Neuronal stem cell (in vitro differentiated cells): ENCODE results near the gene FCHSD2.

Source experiments
- DNase-seq: peaks from one replicate; pipeline ENCODE4 v3.0.0-alpha.2; 2013; ENCODE audit warnings: low spot score
- H2AFZ ChIP-seq: one replicate; pipeline ENCODE4 v1.6.1; 2013; ENCODE audit warnings: mild to moderate bottlenecking, low read length, inconsistent platforms
- H2AK5ac ChIP-seq: 2 replicates; pipeline ENCODE4 v1.6.1; 2013; ENCODE audit warnings: low read depth, mild to moderate bottlenecking, inconsistent platforms, low read length, moderate library complexity, mixed read lengths
- H2BK120ac ChIP-seq: 2 replicates; pipeline ENCODE4 v1.6.1; 2013; ENCODE audit warnings: low read depth, mild to moderate bottlenecking, inconsistent platforms, low read length, moderate library complexity, mixed read lengths
- H2BK12ac ChIP-seq: one replicate; pipeline ENCODE4 v1.6.1; 2013; ENCODE audit warnings: low read length, inconsistent platforms
- H2BK15ac ChIP-seq: 2 replicates; pipeline ENCODE4 v1.6.1; 2013; ENCODE audit warnings: mild to moderate bottlenecking, low read length, inconsistent platforms, mixed read lengths
- H2BK5ac ChIP-seq: one replicate; pipeline ENCODE4 v1.6.1; 2013; ENCODE audit warnings: inconsistent platforms, mild to moderate bottlenecking, low read length, moderate library complexity
- H3K14ac ChIP-seq: one replicate; pipeline ENCODE4 v1.6.1; 2013; ENCODE audit warnings: low read length, inconsistent platforms
- H3K18ac ChIP-seq: 2 replicates; pipeline ENCODE4 v1.6.1; 2013; ENCODE audit warnings: low read length, inconsistent platforms
- H3K23ac ChIP-seq: 2 replicates; pipeline ENCODE4 v1.6.1; 2013; ENCODE audit warnings: low read depth, mild to moderate bottlenecking, mixed read lengths, low read length, inconsistent platforms; ENCODE audit not compliant: poor library complexity
- H3K27ac ChIP-seq: replicated peaks from 3 replicates; pipeline ENCODE4 v1.5.1; 2013; ENCODE audit warnings: low read length, inconsistent platforms
- H3K27me3 ChIP-seq, 3 experiments: 2 replicates each; pipeline ENCODE4 v1.6.1; 2013; ENCODE audit warnings: low read length in 3 of 3, mild to moderate bottlenecking in 2 of 3, inconsistent platforms in 1 of 3, low read depth in 1 of 3, mixed read lengths in 1 of 3, moderate library complexity in 1 of 3; ENCODE audit not compliant: control insufficient read depth in 3 of 3, insufficient read depth in 3 of 3
- H3K36me3 ChIP-seq, 2 donors: replicated peaks in 1 of 2; 2 replicates each; pipeline ENCODE4 v1.6.1; 2013; ENCODE audit warnings: low read length in 2 of 2; ENCODE audit not compliant: control insufficient read depth in 2 of 2, insufficient read depth in 2 of 2
- H3K4ac ChIP-seq: 2 replicates; pipeline ENCODE4 v1.6.1; 2013; ENCODE audit warnings: inconsistent platforms, mild to moderate bottlenecking, low read length, moderate library complexity
- H3K4me1 ChIP-seq, 2 donors: 1 replicate in 1 of 2; 2 replicates in 1 of 2; pipeline ENCODE4 v1.6.1; 2013; ENCODE audit warnings: low read length in 2 of 2, low read depth in 1 of 2; ENCODE audit not compliant: control insufficient read depth in 2 of 2, insufficient read depth in 1 of 2
- H3K4me2 ChIP-seq: one replicate; pipeline ENCODE4 v1.6.1; 2013; ENCODE audit warnings: mild to moderate bottlenecking, low read length, inconsistent platforms; ENCODE audit not compliant: insufficient read depth, poor library complexity, severe bottlenecking
- H3K4me3 ChIP-seq, 2 donors: 2 replicates each; pipeline ENCODE4 v1.5.1; 2013; ENCODE audit warnings: low read length in 2 of 2, mild to moderate bottlenecking in 2 of 2, inconsistent platforms in 1 of 2, moderate library complexity in 1 of 2
- H3K79me1 ChIP-seq: one replicate; pipeline ENCODE4 v1.6.1; 2013; ENCODE audit warnings: low read depth, mild to moderate bottlenecking, inconsistent platforms, low read length, moderate library complexity
- H3K9ac ChIP-seq: one replicate; pipeline ENCODE4 v1.6.1; 2013; ENCODE audit warnings: mild to moderate bottlenecking, low read depth, low read length, inconsistent platforms; ENCODE audit not compliant: poor library complexity
- H3K9me3 ChIP-seq, 2 donors: replicated peaks in 1 of 2; 2 replicates each; pipeline versions ENCODE3 to v1.6.1; 2013; ENCODE audit warnings: low read length in 2 of 2, mild to moderate bottlenecking in 2 of 2, inconsistent platforms in 1 of 2, low read depth in 1 of 2, mixed read lengths in 1 of 2, moderate library complexity in 1 of 2; ENCODE audit not compliant: control insufficient read depth in 2 of 2, insufficient read depth in 1 of 2
- H4K8ac ChIP-seq: one replicate; pipeline ENCODE4 v1.6.1; 2013; ENCODE audit warnings: low read depth, mild to moderate bottlenecking, inconsistent platforms, low read length, moderate library complexity
- H4K91ac ChIP-seq: one replicate; pipeline ENCODE4 v1.6.1; 2013; ENCODE audit warnings: low read length, low read depth, mild to moderate bottlenecking, inconsistent platforms; ENCODE audit not compliant: poor library complexity
- WGBS, 2 donors: extraction: QIAGEN DNeasy Blood & Tissue Kit; methylation state at CpG; one replicate each; pipeline ENCODE4 v1.1.7; 2013; ENCODE audit warnings: missing lambda C conversion rate in 2 of 2, mixed read lengths in 1 of 2; ENCODE audit not compliant: insufficient read length in 2 of 2, insufficient replicate concordance in 1 of 2; ENCODE audit errors: extremely low coverage in 2 of 2; 5-methylcytosine and 5-hydroxymethylcytosine counted together

FCHSD2 gene

DNA sequence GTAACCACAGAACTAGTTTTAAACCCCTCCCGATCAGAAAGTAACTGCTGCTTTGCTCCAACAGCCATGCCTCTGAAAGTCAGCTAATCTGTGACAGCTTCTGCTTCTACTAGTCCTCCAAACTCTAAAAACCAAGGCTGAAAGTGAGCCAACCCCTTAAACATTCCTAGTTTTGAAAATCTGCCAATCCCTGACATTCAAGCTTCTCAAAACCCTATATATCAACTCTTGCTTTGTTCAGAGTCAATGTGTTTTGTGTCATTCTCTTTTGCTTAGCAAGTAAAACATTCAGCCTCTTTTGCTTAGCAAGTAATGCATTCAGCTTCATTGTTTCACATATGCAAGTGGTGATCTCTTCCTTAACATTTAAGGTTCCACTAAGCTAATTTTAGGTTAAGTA lies 271.0 kb downstream of the FCHSD2 start:
- H4K91ac ChIP-seq: no peak overlapping the region
- no peak overlapping the region for H2BK120ac ChIP-seq
- H2BK5ac ChIP-seq: no peak overlapping the region
- H3K4me3 ChIP-seq: no peak overlapping the region
- H4K8ac ChIP-seq: no peak overlapping the region
- no CpG with 5 or more reads among the region's 1 CpG for WGBS, 2 donors
- no peaks in the 10 kb centered on the region for H3K27me3 ChIP-seq
- no peak overlapping the region for H3K4ac ChIP-seq
- H2AFZ ChIP-seq: no peak overlapping the region
- no peak overlapping the region for H3K18ac ChIP-seq
- H2BK15ac ChIP-seq: no peak overlapping the region
- no peak overlapping the region for H3K4me2 ChIP-seq
- no peak overlapping the region for H2BK12ac ChIP-seq
- no peak for DNase-seq
- H3K23ac ChIP-seq: no peak overlapping the region
- H3K14ac ChIP-seq: no peak overlapping the region
- H3K9me3 ChIP-seq: no peaks in the 10 kb centered on the region
- no peaks in the 10 kb centered on the region for H3K79me1 ChIP-seq
- H2AK5ac ChIP-seq: no peak overlapping the region
- H3K4me1 ChIP-seq: no peaks in the 10 kb centered on the region
- no peak overlapping the region for H3K27ac ChIP-seq
- H3K9ac ChIP-seq: no peak overlapping the region
- H3K36me3 ChIP-seq: peaks cover 1 to 28% of the 10 kb centered on the region in 2 donors

DNA sequence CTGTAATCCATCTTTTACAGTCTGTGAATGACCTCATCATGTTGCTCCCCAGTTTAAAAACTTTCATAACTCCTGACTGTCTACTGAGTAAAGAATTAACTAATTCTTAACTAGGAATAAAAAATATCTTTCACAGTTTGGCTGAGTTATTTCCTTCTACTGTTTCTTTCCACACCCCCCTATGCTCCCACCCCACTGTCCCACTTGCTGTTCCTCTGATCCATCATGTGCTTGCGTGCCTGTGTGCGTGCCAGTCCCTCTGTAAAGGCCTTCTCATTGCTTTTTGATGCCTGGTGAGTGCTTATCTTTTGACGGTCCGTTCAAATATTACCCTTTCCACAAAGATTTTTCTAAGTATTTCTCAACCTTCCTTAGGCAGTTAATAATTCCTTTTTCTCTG lies 272.3 kb downstream of the FCHSD2 start:
- Histone ChIP-seq H3K4me3 (no peak overlapping the region), H3K4me2 (no peak overlapping the region), H3K14ac (no peak overlapping the region), H4K91ac (no peak overlapping the region), H3K4me1 (no peaks in the 10 kb centered on the region), H3K27ac (no peak overlapping the region), H3K36me3 (peaks cover 1 to 24% of the 10 kb centered on the region in 2 donors), H2BK5ac (no peak overlapping the region), H3K9me3 (no peaks in the 10 kb centered on the region), H2BK12ac (no peak overlapping the region), H4K8ac (no peak overlapping the region), H2AK5ac (no peak overlapping the region), H2BK120ac (no peak overlapping the region), H3K9ac (no peak overlapping the region), H2BK15ac (no peak overlapping the region), H3K23ac (no peak overlapping the region), H3K18ac (no peak overlapping the region), H3K27me3 (no peaks in the 10 kb centered on the region), H3K79me1 (no peaks in the 10 kb centered on the region), H3K4ac (no peak overlapping the region), H2AFZ (no peak overlapping the region)
- no peak for DNase-seq
- no CpG with 5 or more reads among the region's 4 CpGs for WGBS, 2 donors

- Histone ChIP-seq H3K23ac (no peak overlapping the region), H3K9me3 (no peaks in the 10 kb centered on the region), H2BK12ac (no peak overlapping the region), H3K18ac (no peak overlapping the region), H3K14ac (no peak overlapping the region), H3K27me3 (no peaks in the 10 kb centered on the region), H3K27ac (no peak overlapping the region), H4K91ac (no peak overlapping the region), H3K9ac (no peak overlapping the region), H4K8ac (no peak overlapping the region), H3K79me1 (no peaks in the 10 kb centered on the region), H2AFZ (no peak overlapping the region), H2BK120ac (no peak overlapping the region), H2BK15ac (no peak overlapping the region), H2BK5ac (no peak overlapping the region), H3K36me3 (peaks cover 1 to 20% of the 10 kb centered on the region in 2 donors), H3K4me3 (no peak overlapping the region), H3K4me2 (no peak overlapping the region), H3K4me1 (no peaks in the 10 kb centered on the region), H2AK5ac (no peak overlapping the region), H3K4ac (no peak overlapping the region)
- no CpG with 5 or more reads among the region's 5 CpGs for WGBS, 2 donors
- no peak for DNase-seq
Observed at GRCh38 chr11:72867970-72868369, 274.1 kb downstream of the FCHSD2 start.

DNA sequence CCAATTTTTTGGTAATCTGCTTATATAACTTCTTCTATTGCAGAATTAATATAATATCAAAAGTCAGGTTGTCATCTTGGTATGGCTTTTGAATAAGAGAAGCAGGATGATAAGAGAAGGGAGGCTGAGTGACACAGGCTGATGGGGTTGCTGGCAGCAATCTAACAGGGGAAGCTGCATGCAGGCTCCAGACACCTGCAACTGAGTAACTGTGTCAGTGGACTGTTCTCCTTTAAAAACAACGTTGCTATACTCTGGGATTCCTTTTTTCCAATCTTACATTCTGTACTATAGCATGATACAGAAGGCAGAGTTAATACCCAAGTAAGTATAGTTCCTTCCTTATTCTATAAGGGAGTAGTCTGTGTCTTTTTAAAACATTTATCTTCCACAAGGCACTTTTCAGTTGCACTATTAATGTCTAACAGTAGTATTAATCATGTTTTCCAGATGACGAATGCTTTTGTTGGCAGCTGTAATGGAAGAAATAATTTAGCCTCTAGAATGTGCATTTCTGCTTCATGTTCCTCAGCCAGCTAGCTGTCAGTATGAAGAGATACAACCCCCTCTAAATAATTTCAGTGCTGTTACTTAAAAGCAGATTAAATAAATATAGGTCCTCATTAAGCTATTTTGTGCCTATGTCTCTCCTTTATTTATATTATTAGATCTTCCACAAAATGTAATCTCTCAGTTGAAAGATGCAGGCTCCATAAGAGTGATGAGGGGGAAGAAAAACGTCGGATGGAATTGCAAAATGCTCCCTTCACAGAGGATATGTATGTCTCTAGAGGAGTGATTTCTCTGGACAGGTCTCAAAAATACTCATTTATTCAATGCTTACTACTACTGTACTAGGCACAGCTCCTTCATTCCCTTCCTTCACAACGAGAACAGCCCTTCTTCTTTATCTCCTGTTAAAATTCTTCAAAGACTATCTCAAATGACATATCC lies 277.1 kb downstream of the FCHSD2 start:
- Histone ChIP-seq H3K23ac (no peak overlapping the region), H2BK15ac (no peak overlapping the region), H2AK5ac (no peak overlapping the region), H2BK120ac (no peak overlapping the region), H3K9me3 (no peaks in the 10 kb centered on the region), H3K4me1 (no peaks in the 10 kb centered on the region), H2BK5ac (no peak overlapping the region), H2BK12ac (no peak overlapping the region), H3K9ac (no peak overlapping the region), H3K4me3 (no peak overlapping the region), H2AFZ (no peak overlapping the region), H4K8ac (no peak overlapping the region), H4K91ac (no peak overlapping the region), H3K4me2 (no peak overlapping the region), H3K27me3 (no peaks in the 10 kb centered on the region), H3K18ac (no peak overlapping the region), H3K79me1 (no peaks in the 10 kb centered on the region), H3K4ac (no peak overlapping the region), H3K36me3 (peaks cover 1 to 20% of the 10 kb centered on the region in 2 donors), H3K27ac (no peak overlapping the region), H3K14ac (no peak overlapping the region)
- no CpG with 5 or more reads among the region's 5 CpGs for WGBS, 2 donors
- DNase-seq: no peak
